Heart left ventricle (tissue), 13 donors: ENCODE measurements around the gene HACD2.

ENCODE experiments used
- CTCF ChIP-seq, 12 donors: fragments of 200-600 bp; sonication (generic) in 4 of 12; IDR thresholded peaks; one replicate each; pipeline versions ENCODE4 v1.5.0 to v1.8.0; 2018 to 2022; ENCODE audit warnings: antibody characterized with exemption in 12 of 12, mild to moderate bottlenecking in 5 of 12
- POLR2A ChIP-seq, 2 donors: fragments of 450-650 bp; IDR thresholded peaks; one replicate each; pipeline ENCODE4 v1.6.1; 2017; ENCODE audit warnings: antibody characterized with exemption in 2 of 2, mild to moderate bottlenecking in 2 of 2, moderate library complexity in 2 of 2
- donor health status: ischemic (EF 13 %, LVEDD 7.1; RV severe dilation, severe dysfunction).
- donor health status: DM: no; HTN: yes; CAD: no.
- donor health status: DM: no; HTN: no; CAD: no.
- donor health status: ischemic (EF 25% LVEDD 6.9; RV normal size, moderate dysfunction).
- donor health status: ischemic (EF 25% LVEDD 5.7; RV mildly dilated, moderate dysfunction).
- donor health status: ischemic (EF 35%, LVEDD 5.7; RV mildly dilated, moderate dysfunction).
- donor health status: nonischemic (EF 11% LVEDD 7.7; RV severe dilation, severe dysfunction).
- donor health status: DM: yes; HTN: yes; CAD: no.
- donor health status: PGD.
- donor health status: ischemic (EF 29% LVEDD 5.4; RV normal size, mild dysfunction).
- donor health status: nonischemic (EF 23%, LVEDD 6.1; RV moderate dilation, normal function).

- TF ChIP-seq CTCF (IDR thresholded peaks at IDR 0.05) (no peak), POLR2A (IDR thresholded peaks at IDR 0.05) (no peak)
These were observed 127.0 kb downstream of the HACD2 start for GRCh38 chr3:123457841-123458240.
